Pancreas (tissue), 10 donors: ENCODE data around the gene RBM23. TPM values are rescaled to one million over a fixed set of nuclear protein-coding genes. Genes with fewer than 3 reads are reported as not detected.
A peak's percentile ranks its signal among the peaks of the same experiment; 100 is the strongest.

Experiments
- ATAC-seq, 4 donors: fragments of 200-7000 bp; cut with Tn5 transposase; one replicate each; pipeline versions ENCODE4 v1.8.0 to v1.9.1; 2020; ENCODE audit warnings: mild to moderate bottlenecking in 4 of 4, moderate library complexity in 4 of 4
- DNase-seq, 6 donors: peaks; one replicate each; pipeline ENCODE4 v3.0.0-alpha.2; 2020
- FAIRE-seq: peaks from 2 replicates; lab custom pipeline; 2012; peaks lifted over from hg19 to GRCh38; lab: Jason Lieb, UNC
- H3K27ac ChIP-seq, 4 donors: fragments of 200-600 bp; sonication (generic); 1 replicate in 3 of 4; 2 replicates in 1 of 4; pipeline versions ENCODE4 v1.5.0 to v1.8.0; 2020
- H3K27me3 ChIP-seq, 4 donors: fragments of 200-600 bp; one replicate each; pipeline ENCODE4 v1.8.0; 2021
- H3K36me3 ChIP-seq, 3 donors: fragments of 200-600 bp; sonication (generic) in 1 of 3; one replicate each; pipeline versions ENCODE4 v1.5.0 to v1.8.0; 2020 to 2021
- H3K4me1 ChIP-seq, 3 donors: fragments of 200-600 bp; one replicate each; pipeline ENCODE4 v1.8.0; 2021
- H3K4me3 ChIP-seq, 4 donors: fragments of 200-600 bp; sonication (generic) in 2 of 4; one replicate each; pipeline versions ENCODE4 v1.5.0 to v1.8.0; 2020 to 2021
- H3K9me3 ChIP-seq, 4 donors: fragments of 200-600 bp; one replicate each; pipeline ENCODE4 v1.8.0; 2021
- WGBS, 2 donors: extraction: QIAGEN DNeasy Blood & Tissue Kit; methylation state at CpG; one replicate each; pipeline ENCODE4 v1.1.7; 2013; 5-methylcytosine and 5-hydroxymethylcytosine counted together
- intact Hi-C, 3 donors: fragments of 100-400 bp; cut with DNase I; formaldehyde crosslinking; loops; one replicate each; pipeline versions ENCODE4 v1.11.1 to v1.14.2; 2022
- polyA plus RNA-seq, 2 donors: library from polyadenylated mRNA; stranded (reverse); fragments of 200-250 nt; gene quantifications; one replicate each; pipeline ENCODE4 v1.2.3, GENCODE V29; 2013
- total RNA-seq, 6 donors: library from RNA; stranded (reverse); fragmentation: NEBNext Ultra II Directional in 4 of 6; extraction: Animal tissue kit (Norgen Biotek cat#: 25700) in 4 of 6; gene quantifications; one replicate each; pipeline versions ENCODE4 v1.2.1 to v1.2.4, GENCODE V29; 2021 to 2023
- TF ChIP-seq, protein P1 (sequence below), 4 donors: fragments of 200-600 bp; sonication (generic) in 3 of 4; IDR thresholded peaks; one replicate each; pipeline versions ENCODE4 v1.5.0 to v1.8.0; 2021; ENCODE audit warnings: antibody characterized with exemption in 4 of 4
- donor health status: healthy with polysubstance abuse.
- donor health status: DM: no; HTN: no; CAD: no; lungs with moderate emphysema.
- donor health status: DM: no; HTN: no; CAD: no.
- donor health status: control.
- donor health status: control.
- donor health status: Bipolar disorder and iron deficiency.
- donor health status: DM: yes; HTN: yes; CAD: no.
- donor health status: DM: no; HTN: no; CAD: no.
- donor health status: DM: no; HTN: no; CAD: no.
- donor health status: DM: yes; HTN: yes; CAD: no.

RBM23 gene
- total and polyA plus RNA-seq, 8 donors, result 20.9 to 58.6 (median 31.2) TPM

- WGBS, 2 donors, result 93 to 95% methylated on average over 22 of the region's 22 CpGs
- Histone ChIP-seq H3K27me3 (no peaks in the 10 kb centered on the region), H3K27ac (no peak overlapping the region), H3K9me3 (no peaks in the 10 kb centered on the region), H3K36me3 (peaks cover 8 to 52% (median 31%) of the 10 kb centered on the region in 3 donors), H3K4me1 (peaks cover 0 to 12% (median 5%) of the 10 kb centered on the region in 3 donors), H3K4me3 (no peak overlapping the region)
- ATAC-seq (no peak), DNase-seq (peak in 2 of 6 donors; percentile 48 to 77), FAIRE-seq (no peak)
- intact Hi-C loops, result loop anchor here in 1 of 3 donors (10.0 kb wide), 1 partner anchor 98 kb away; no protein-coding TSS in a partner anchor
- TF ChIP-seq, protein P1, sequence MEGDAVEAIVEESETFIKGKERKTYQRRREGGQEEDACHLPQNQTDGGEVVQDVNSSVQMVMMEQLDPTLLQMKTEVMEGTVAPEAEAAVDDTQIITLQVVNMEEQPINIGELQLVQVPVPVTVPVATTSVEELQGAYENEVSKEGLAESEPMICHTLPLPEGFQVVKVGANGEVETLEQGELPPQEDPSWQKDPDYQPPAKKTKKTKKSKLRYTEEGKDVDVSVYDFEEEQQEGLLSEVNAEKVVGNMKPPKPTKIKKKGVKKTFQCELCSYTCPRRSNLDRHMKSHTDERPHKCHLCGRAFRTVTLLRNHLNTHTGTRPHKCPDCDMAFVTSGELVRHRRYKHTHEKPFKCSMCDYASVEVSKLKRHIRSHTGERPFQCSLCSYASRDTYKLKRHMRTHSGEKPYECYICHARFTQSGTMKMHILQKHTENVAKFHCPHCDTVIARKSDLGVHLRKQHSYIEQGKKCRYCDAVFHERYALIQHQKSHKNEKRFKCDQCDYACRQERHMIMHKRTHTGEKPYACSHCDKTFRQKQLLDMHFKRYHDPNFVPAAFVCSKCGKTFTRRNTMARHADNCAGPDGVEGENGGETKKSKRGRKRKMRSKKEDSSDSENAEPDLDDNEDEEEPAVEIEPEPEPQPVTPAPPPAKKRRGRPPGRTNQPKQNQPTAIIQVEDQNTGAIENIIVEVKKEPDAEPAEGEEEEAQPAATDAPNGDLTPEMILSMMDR (IDR thresholded peaks at IDR 0.05), result no peak
Measured at GRCh38 chr14:22877000-22877501, 41.9 kb downstream of the RBM23 start.

DNA sequence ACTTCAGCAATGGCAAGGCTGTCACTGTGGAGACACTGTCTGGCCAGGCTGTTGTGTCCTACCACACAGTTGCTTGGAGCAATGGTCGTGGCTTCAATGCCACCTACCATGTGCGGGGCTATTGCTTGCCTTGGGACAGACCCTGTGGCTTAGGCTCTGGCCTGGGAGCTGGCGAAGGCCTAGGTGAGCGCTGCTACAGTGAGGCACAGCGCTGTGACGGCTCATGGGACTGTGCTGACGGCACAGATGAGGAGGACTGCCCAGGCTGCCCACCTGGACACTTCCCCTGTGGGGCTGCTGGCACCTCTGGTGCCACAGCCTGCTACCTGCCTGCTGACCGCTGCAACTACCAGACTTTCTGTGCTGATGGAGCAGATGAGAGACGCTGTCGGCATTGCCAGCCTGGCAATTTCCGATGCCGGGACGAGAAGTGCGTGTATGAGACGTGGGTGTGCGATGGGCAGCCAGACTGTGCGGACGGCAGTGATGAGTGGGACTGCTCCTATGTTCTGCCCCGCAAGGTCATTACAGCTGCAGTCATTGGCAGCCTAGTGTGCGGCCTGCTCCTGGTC is 43.1 kb downstream of the RBM23 start:
- H3K27ac ChIP-seq, result no peak overlapping the region
- peaks cover 8 to 52% (median 31%) of the 10 kb centered on the region in 3 donors for H3K36me3 ChIP-seq
- 96% methylated on average over 20 of the region's 20 CpGs for WGBS, 2 donors

GRCh38 chr14:22875003-22875747 is 43.8 kb downstream of the RBM23 start:
- Histone ChIP-seq H3K36me3 (peaks cover 8 to 52% (median 31%) of the 10 kb centered on the region in 3 donors), H3K4me3 (no peak overlapping the region), H3K27ac (no peak overlapping the region), H3K9me3 (no peaks in the 10 kb centered on the region), H3K27me3 (no peaks in the 10 kb centered on the region), H3K4me1 (peaks cover 8 to 19% (median 12%) of the 10 kb centered on the region in 3 donors)
- peak in 1 of 6 donors; percentile 58 for DNase-seq
- 93 to 94% methylated on average over 14 to 15 of the region's 15 CpGs for WGBS, 2 donors
- TF ChIP-seq, protein P1 (IDR thresholded peaks at IDR 0.05), result no peak
- FAIRE-seq, result no peak
- ATAC-seq, result no peak
- intact Hi-C loops, result loop anchor here in 1 of 3 donors (10.0 kb wide), 1 partner anchor 100 kb away; no protein-coding TSS in a partner anchor

More for the DNA sequence above, 43.1 kb downstream of the RBM23 start:
- intact Hi-C loops, result loop anchor here in 1 of 3 donors (10.0 kb wide), 1 partner anchor 99 kb away; no protein-coding TSS in a partner anchor
- H3K9me3 ChIP-seq, result no peaks in the 10 kb centered on the region
- TF ChIP-seq, protein P1 (IDR thresholded peaks at IDR 0.05), result no peak
- no peak overlapping the region for H3K4me3 ChIP-seq
- DNase-seq (peak in 1 of 6 donors; percentile 57), ATAC-seq (no peak), FAIRE-seq (no peak)
- peaks cover 1 to 13% (median 6%) of the 10 kb centered on the region in 3 donors for H3K4me1 ChIP-seq
- H3K27me3 ChIP-seq, result no peaks in the 10 kb centered on the region

- ATAC-seq (no peak), DNase-seq (peak in 2 of 6 donors; percentile 26 to 42), FAIRE-seq (no peak)
- H3K27ac ChIP-seq, result peak overlapping the region; percentile 94 to 99 (median 98)
- intact Hi-C loops, result loop anchor here in 1 of 3 donors (10.0 kb wide), 1 partner anchor 102 kb away; no protein-coding TSS in a partner anchor
- no peaks in the 10 kb centered on the region for H3K9me3 ChIP-seq
- H3K27me3 ChIP-seq, result no peaks in the 10 kb centered on the region
- WGBS, 2 donors, result 32 to 38% methylated on average over 10 of the region's 10 CpGs
- H3K36me3 ChIP-seq, result peaks cover 8 to 46% (median 31%) of the 10 kb centered on the region in 3 donors
- H3K4me3 ChIP-seq, result peak overlapping the region; percentile 77 to 97 (median 89)
- H3K4me1 ChIP-seq, result peaks cover 9 to 21% (median 12%) of the 10 kb centered on the region in 3 donors
- TF ChIP-seq, protein P1 (IDR thresholded peaks at IDR 0.05), result no peak
Measured at GRCh38 chr14:22872833-22873520, 46.0 kb downstream of the RBM23 start.
